H1 (cell line): ENCODE results near the gene PTTG1IP. TPM values are rescaled to one million over a fixed set of nuclear protein-coding genes. Genes with fewer than 3 reads are reported as not detected.

ENCODE experiments used
- CTCF ChIA-PET: fragments of 300-600 bp; sonication (Branson Sonifier 250); formaldehyde crosslinking; loops from one replicate; lab custom pipeline; 2021; ENCODE audit not compliant: partially characterized antibody; lab: Charles Lee
- POLR2A ChIA-PET: fragments of 300-600 bp; sonication (Branson Sonifier 250); formaldehyde crosslinking; loops from one replicate; lab custom pipeline; 2021; ENCODE audit warnings: inconsistent platforms; ENCODE audit not compliant: partially characterized antibody; lab: Charles Lee
- DNase-seq, 2 experiments: peaks; one replicate each; pipeline versions ENCODE4 v3.0.0 to v3.0.0-alpha.2; 2010 to 2022; ENCODE audit warnings: low spot score in 2 of 2, low read depth in 1 of 2, mixed read lengths in 1 of 2
- FAIRE-seq: peaks from 2 replicates; lab custom pipeline; 2011; peaks lifted over from hg19 to GRCh38; lab: Jason Lieb, UNC
- H2AFZ ChIP-seq: 2 replicates; pipeline ENCODE4 v1.8.1; 2012; ENCODE audit warnings: low read length, inconsistent platforms
- H2AK5ac ChIP-seq: 2 replicates; pipeline ENCODE4 v1.6.1; 2013; ENCODE audit warnings: low read depth, low read length
- H2BK120ac ChIP-seq: replicated peaks from 2 replicates; pipeline ENCODE3; 2013; ENCODE audit warnings: low read depth, low read length, inconsistent platforms
- H2BK12ac ChIP-seq: 2 replicates; pipeline ENCODE4 v1.6.1; 2013; ENCODE audit warnings: low read depth, low read length
- H2BK15ac ChIP-seq: 2 replicates; pipeline ENCODE4 v1.6.1; 2013; ENCODE audit warnings: low read length
- H2BK20ac ChIP-seq: 2 replicates; pipeline ENCODE4 v1.6.1; 2013; ENCODE audit warnings: low read length
- H2BK5ac ChIP-seq: 2 replicates; pipeline ENCODE4 v1.6.1; 2013; ENCODE audit warnings: low read depth, low read length
- H3K14ac ChIP-seq: 2 replicates; pipeline ENCODE4 v1.6.1; 2013; ENCODE audit warnings: inconsistent platforms; ENCODE audit not compliant: insufficient read length
- H3K18ac ChIP-seq: 2 replicates; pipeline ENCODE4 v1.6.1; 2013; ENCODE audit warnings: low read length; ENCODE audit errors: extremely low read depth
- H3K23ac ChIP-seq: 2 replicates; pipeline ENCODE4 v1.6.1; 2013; ENCODE audit warnings: inconsistent platforms; ENCODE audit not compliant: insufficient read length
- H3K23me2 ChIP-seq: 2 replicates; pipeline ENCODE4 v1.6.1; 2013; ENCODE audit warnings: low read depth, low read length
- H3K27ac ChIP-seq: 2 replicates; pipeline ENCODE4 v1.6.1; 2011; ENCODE audit warnings: low read depth, low read length, inconsistent platforms
- H3K27me3 ChIP-seq, 4 experiments: replicated peaks in 1 of 4; 1 replicate in 1 of 4; 2 replicates in 3 of 4; pipeline versions ENCODE4 v1.6.1 to v1.8.1; 2011 to 2013; ENCODE audit warnings: low read length in 3 of 4, mild to moderate bottlenecking in 3 of 4, inconsistent platforms in 2 of 4, mixed read lengths in 2 of 4, moderate library complexity in 1 of 4; ENCODE audit not compliant: control insufficient read depth in 3 of 4, insufficient read depth in 3 of 4; ENCODE audit errors: extremely low read depth in 1 of 4
- H3K36me3 ChIP-seq, 4 experiments: 2 replicates each; pipeline versions ENCODE4 v1.6.1 to v1.8.1; 2011 to 2013; ENCODE audit warnings: mild to moderate bottlenecking in 4 of 4, low read length in 3 of 4, moderate library complexity in 2 of 4, control low read depth in 1 of 4, inconsistent platforms in 1 of 4; ENCODE audit not compliant: insufficient read depth in 4 of 4, control insufficient read depth in 2 of 4
- H3K4ac ChIP-seq: replicated peaks from 2 replicates; pipeline ENCODE3; 2013; ENCODE audit warnings: low read length, low read depth, mixed read lengths, inconsistent platforms; ENCODE audit not compliant: insufficient read length
- H3K4me1 ChIP-seq, 4 experiments: replicated peaks in 1 of 4; 1 replicate in 1 of 4; 2 replicates in 3 of 4; pipeline versions ENCODE4 v1.6.1 to v1.8.1; 2011 to 2013; ENCODE audit warnings: low read length in 3 of 4, inconsistent platforms in 2 of 4, mixed read lengths in 1 of 4; ENCODE audit not compliant: insufficient read depth in 4 of 4, control insufficient read depth in 3 of 4
- H3K4me2 ChIP-seq, 2 experiments: 2 replicates each; pipeline versions ENCODE4 v1.6.1 to v1.8.1; 2011 to 2013; ENCODE audit warnings: low read depth in 2 of 2, low read length in 2 of 2, control low read depth in 1 of 2, inconsistent platforms in 1 of 2, mild to moderate bottlenecking in 1 of 2; ENCODE audit not compliant: insufficient read depth in 1 of 2
- H3K4me3 ChIP-seq, 4 experiments: fragments of 200-600, 300-600 bp in 1 of 4; sonication (generic), shearing (Covaris generic), sonication (Bioruptor Twin) in 1 of 4; 2 replicates each; pipeline versions ENCODE4 v1.5.1 to v1.8.1; 2011 to 2016; ENCODE audit warnings: low read length in 4 of 4, low read depth in 3 of 4, control low read depth in 2 of 4, inconsistent platforms in 2 of 4, mild to moderate bottlenecking in 2 of 4, mixed read lengths in 1 of 4, moderate library complexity in 1 of 4; ENCODE audit not compliant: insufficient read depth in 2 of 4; ENCODE audit errors: extremely low read depth in 1 of 4
- H3K56ac ChIP-seq: replicated peaks from 2 replicates; pipeline ENCODE3; 2013; ENCODE audit warnings: low read depth, mild to moderate bottlenecking, mixed read lengths, low read length, inconsistent platforms; ENCODE audit not compliant: insufficient read length
- H3K79me1 ChIP-seq: 2 replicates; pipeline ENCODE4 v1.6.1; 2013; ENCODE audit warnings: low read depth, low read length, control low read depth
- H3K79me2 ChIP-seq, 2 experiments: 2 replicates each; pipeline versions ENCODE4 v1.6.1 to v1.8.1; 2012 to 2013; ENCODE audit warnings: low read length in 2 of 2, mild to moderate bottlenecking in 2 of 2, inconsistent platforms in 1 of 2; ENCODE audit not compliant: insufficient read depth in 2 of 2, control insufficient read depth in 1 of 2
- H3K9ac ChIP-seq, 4 experiments: replicated peaks in 1 of 4; 1 replicate in 1 of 4; 2 replicates in 3 of 4; pipeline versions ENCODE4 v1.6.1 to v1.8.1; 2011 to 2013; ENCODE audit warnings: low read depth in 3 of 4, low read length in 3 of 4, control low read depth in 2 of 4, mild to moderate bottlenecking in 2 of 4, moderate library complexity in 2 of 4, inconsistent platforms in 1 of 4; ENCODE audit errors: extremely low read depth in 1 of 4
- H3K9me3 ChIP-seq, 2 experiments: 2 replicates each; pipeline versions ENCODE4 v1.6.1 to v1.8.1; 2012 to 2013; ENCODE audit warnings: mild to moderate bottlenecking in 2 of 2, moderate library complexity in 2 of 2, control low read depth in 1 of 2, inconsistent platforms in 1 of 2, low read depth in 1 of 2, low read length in 1 of 2, mixed read lengths in 1 of 2; ENCODE audit not compliant: insufficient read depth in 2 of 2
- H4K20me1 ChIP-seq, 2 experiments: replicated peaks in 1 of 2; 2 replicates each; pipeline versions ENCODE3 to v1.8.1; 2011 to 2013; ENCODE audit warnings: inconsistent platforms in 2 of 2, low read length in 2 of 2, mild to moderate bottlenecking in 1 of 2; ENCODE audit not compliant: insufficient read depth in 2 of 2, control insufficient read depth in 1 of 2
- H4K5ac ChIP-seq: 2 replicates; pipeline ENCODE4 v1.6.1; 2013; ENCODE audit warnings: low read length, low read depth, mixed read lengths, inconsistent platforms; ENCODE audit not compliant: insufficient read length
- H4K8ac ChIP-seq: 2 replicates; pipeline ENCODE4 v1.8.0; 2013; ENCODE audit warnings: mild to moderate bottlenecking, moderate library complexity, low read length, inconsistent platforms; ENCODE audit not compliant: insufficient read depth; ENCODE audit errors: extremely low read depth
- H4K91ac ChIP-seq: replicated peaks from 2 replicates; pipeline ENCODE3; 2013; ENCODE audit warnings: low read length, mixed read lengths, inconsistent platforms; ENCODE audit not compliant: insufficient read length
- ASH2L ChIP-seq: fragments of 200-600, 300-600 bp; sonication (generic); IDR thresholded peaks from one replicate; pipeline ENCODE4 v1.7.1; 2017; ENCODE audit warnings: low read length
- BACH1 ChIP-seq: IDR thresholded peaks from 2 replicates; pipeline ENCODE4 v1.6.1; 2012; ENCODE audit warnings: low read length, improper control_type of control experiment
- CBX8 ChIP-seq: fragments of 300-800, 300-1000 bp; sonication (generic); IDR thresholded peaks from 2 replicates; pipeline ENCODE4 v1.7.1; 2016; ENCODE audit warnings: low read depth, low read length, borderline replicate concordance
- CHD2 ChIP-seq: IDR thresholded peaks from 2 replicates; pipeline ENCODE4 v1.6.1; 2012; ENCODE audit warnings: low read length, improper control_type of control experiment
- EGR1 ChIP-seq: IDR thresholded peaks from 2 replicates; pipeline ENCODE4 v1.6.1; 2011; ENCODE audit warnings: low read depth, low read length, borderline replicate concordance
- FOSL1 ChIP-seq: IDR thresholded peaks from 2 replicates; pipeline ENCODE4 v1.6.1; 2011; ENCODE audit warnings: mild to moderate bottlenecking, low read depth, low read length, moderate library complexity; ENCODE audit not compliant: insufficient read depth
- HDAC2 ChIP-seq, 2 experiments: fragments of 300-600 bp in 1 of 2; sonication (generic) in 1 of 2; IDR thresholded peaks; 2 replicates each; pipeline ENCODE4 v1.6.1; 2011 to 2012; ENCODE audit warnings: low read depth in 2 of 2, low read length in 2 of 2, mild to moderate bottlenecking in 2 of 2, moderate library complexity in 2 of 2, borderline replicate concordance in 1 of 2, inconsistent platforms in 1 of 2
- HDAC6 ChIP-seq: IDR thresholded peaks from one replicate; pipeline ENCODE4 v1.7.1; 2012; ENCODE audit warnings: low read depth, mild to moderate bottlenecking, inconsistent platforms, low read length, moderate library complexity
- KDM4A ChIP-seq: IDR thresholded peaks from one replicate; pipeline ENCODE4 v1.7.1; 2012; ENCODE audit warnings: low read depth, mild to moderate bottlenecking, moderate library complexity, low read length, inconsistent platforms; ENCODE audit not compliant: severe bottlenecking
- POLR2AphosphoS5 ChIP-seq: IDR thresholded peaks from 2 replicates; pipeline ENCODE4 v1.6.1; 2011; ENCODE audit warnings: low read depth, low read length
- POU5F1 ChIP-seq: IDR thresholded peaks from 2 replicates; pipeline ENCODE4 v1.6.1; 2011; ENCODE audit warnings: low read depth, mild to moderate bottlenecking, low read length, moderate library complexity
- SIN3A ChIP-seq, 2 experiments: IDR thresholded peaks in 1 of 2; conservative IDR thresholded peaks in 1 of 2; 2 replicates each; pipeline ENCODE4 v1.6.1; 2011 to 2012; ENCODE audit warnings: low read length in 2 of 2, improper control_type of control experiment in 1 of 2, low read depth in 1 of 2, mild to moderate bottlenecking in 1 of 2
- SIX5 ChIP-seq: IDR thresholded peaks from 2 replicates; pipeline ENCODE4 v1.6.1; 2011; ENCODE audit warnings: mild to moderate bottlenecking, low read depth, low read length
- WGBS, 2 experiments: shearing (Covaris generic) in 1 of 2; methylation state at CpG; one replicate each; pipeline versions ENCODE4 v1.1.6 to v1.1.7; 2013 to 2015; ENCODE audit warnings: low lambda C conversion rate in 2 of 2, mixed read lengths in 2 of 2, inconsistent platforms in 1 of 2, low coverage in 1 of 2, missing lambda C conversion rate in 1 of 2; ENCODE audit not compliant: insufficient replicate concordance in 2 of 2, insufficient coverage in 1 of 2, insufficient read length in 1 of 2; ENCODE audit errors: extremely low coverage in 1 of 2, missing lambda C conversion rate in 1 of 2; 5-methylcytosine and 5-hydroxymethylcytosine counted together
- polyA plus RNA-seq, 7 experiments: library from polyadenylated mRNA; depleted of rRNA in 3 of 7; stranded (reverse) in 5 of 7; unstranded in 2 of 7; fragments of >200 nt in 5 of 7; fragments of 200-250 nt in 2 of 7; gene quantifications; 1 replicate in 5 of 7; 2 replicates in 1 of 7; 4 replicates in 1 of 7; pipeline versions ENCODE4 v1.2.1 to v1.2.3, GENCODE V29; 2011 to 2013; ENCODE audit warnings: missing spikeins in 2 of 7, mixed read lengths in 2 of 7
- total RNA-seq: library from RNA; stranded (reverse); fragmentation: NEBNext Ultra II Directional; extraction: Animal tissue kit (Norgen Biotek cat#: 25700); gene quantifications from 2 replicates; pipeline ENCODE4 v1.2.1, GENCODE V29; 2021

PTTG1IP gene
- total and polyA plus RNA-seq, 2 of the 8 experiments (the other 6 are each of a cell fraction or from before 2014, with no cell fraction given): 90.8 to 130 TPM

DNA sequence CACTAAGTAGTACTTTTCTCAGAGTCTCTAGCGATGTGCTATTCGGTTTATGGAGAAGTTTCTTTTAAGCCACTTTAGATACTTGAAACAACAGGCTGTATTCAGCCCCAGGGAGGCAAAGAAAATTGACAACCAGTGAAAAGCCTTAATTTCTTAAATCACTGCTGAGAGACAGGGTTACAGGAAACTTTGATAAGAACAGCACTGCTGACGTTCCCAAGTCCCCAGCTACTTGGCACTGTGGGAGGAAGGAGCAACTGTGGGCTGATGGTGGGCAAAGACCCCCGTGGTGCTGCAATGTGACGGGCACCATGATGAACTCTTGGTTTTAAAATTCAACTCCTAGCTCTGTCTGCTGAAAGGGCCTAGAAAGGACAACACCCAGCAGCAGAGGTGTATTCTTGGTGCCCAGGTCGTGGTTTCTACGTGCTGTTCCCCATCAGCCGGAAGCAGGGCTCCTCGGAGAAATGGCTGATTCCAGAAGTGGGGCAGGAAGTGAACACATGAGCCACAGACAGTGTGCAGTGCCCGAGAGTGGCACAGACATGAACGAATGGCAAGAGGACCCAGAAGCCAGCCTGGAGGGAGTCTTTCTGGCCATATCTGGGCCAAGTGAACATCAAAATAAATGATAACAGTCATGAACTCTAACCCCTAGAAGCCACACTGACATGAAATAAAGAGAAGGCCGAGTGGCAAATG is 5.3 kb downstream of the PTTG1IP start:
- no peak overlapping the region for H3K56ac ChIP-seq
- peak overlapping the region; percentile 5; the same call in 1 of the 2 replicates for H2BK5ac ChIP-seq
- peaks cover 38% of the 10 kb centered on the region for H3K79me1 ChIP-seq
- no peak overlapping the region for H2BK15ac ChIP-seq
- peaks cover 27 to 57% of the 10 kb centered on the region in 2 experiments for H4K20me1 ChIP-seq
- H4K5ac ChIP-seq: no peak overlapping the region
- H3K27me3 ChIP-seq: no peaks in the 10 kb centered on the region; a peak in 1 of 7 replicates
- ChIA-PET POLR2A (interaction anchor here (0.7 kb wide), 1 partner anchor 59 kb away, joined by 3 read pairs; no protein-coding TSS in a partner anchor), CTCF (no interaction called here)
- H3K79me2 ChIP-seq: peaks cover 58 to 99% of the 10 kb centered on the region in 2 experiments
- no peak overlapping the region for H3K9ac ChIP-seq
- no peak overlapping the region for H3K4me3 ChIP-seq
- H4K91ac ChIP-seq: no peak overlapping the region
- H3K4ac ChIP-seq: no peak overlapping the region
- H2AFZ ChIP-seq: no peak overlapping the region
- no peak overlapping the region for H2BK20ac ChIP-seq
- no peaks in the 10 kb centered on the region for H3K9me3 ChIP-seq
- H3K14ac ChIP-seq: no peak overlapping the region
- H2BK120ac ChIP-seq: no peak overlapping the region
- no peak overlapping the region for H3K23ac ChIP-seq
- no peak overlapping the region for H2AK5ac ChIP-seq
- H2BK12ac ChIP-seq: no peak overlapping the region
- no peak overlapping the region for H3K27ac ChIP-seq
- no peak overlapping the region for H3K18ac ChIP-seq
- H3K4me2 ChIP-seq: peak overlapping the region in 1 of 2 experiments; percentile 26; a peak in 1 of 4 replicates
- peaks cover 6 to 16% (median 13%) of the 10 kb centered on the region in 4 experiments for H3K4me1 ChIP-seq
- H3K23me2 ChIP-seq: peaks cover 12% of the 10 kb centered on the region
- H4K8ac ChIP-seq: no peak overlapping the region
- DNase-seq: no peak
- FAIRE-seq: no peak
- 82% methylated on average over 12 of the region's 12 CpGs; no CpG with 5 or more reads in 1 of the 2 experiments for WGBS, 2 experiments
- H3K36me3 ChIP-seq: peaks cover 5 to 8% (median 7%) of the 10 kb centered on the region in 4 experiments; a peak in 7 of 8 replicates
- TF ChIP-seq HDAC2 (IDR thresholded peaks at IDR 0.05; ENCODE audit: borderline replicate concordance in 1 of 2, low read depth in 2 of 2, low read length in 2 of 2): no peak
- TF ChIP-seq SIX5: no peak
- TF ChIP-seq BACH1: no peak
- TF ChIP-seq KDM4A: no peak
- TF ChIP-seq CHD2: no peak
- no peak for TF ChIP-seq EGR1
- no peak for TF ChIP-seq HDAC6
- no peak for TF ChIP-seq ASH2L
- TF ChIP-seq SIN3A (conservative IDR thresholded peaks at IDR 0.05 in 1 of 2, IDR thresholded peaks at IDR 0.05 in 1 of 2; ENCODE audit: low read depth in 1 of 2, low read length in 2 of 2): no peak
- TF ChIP-seq POU5F1: no peak
- TF ChIP-seq FOSL1: no peak
- TF ChIP-seq CBX8: no peak
- no peak for TF ChIP-seq POLR2AphosphoS5
